Vein endothelial cell (primary cell): Measurements from ENCODE around the gene INPP5E. TPM values are rescaled to one million over a fixed set of nuclear protein-coding genes. Genes with fewer than 3 reads are reported as not detected.

Experiments
- total RNA-seq: library from RNA; depleted of rRNA; stranded (reverse); fragments of >200 nt; gene quantifications from 2 replicates; pipeline ENCODE4 v1.2.3, GENCODE V29; 2012

Gene INPP5E, protein sequence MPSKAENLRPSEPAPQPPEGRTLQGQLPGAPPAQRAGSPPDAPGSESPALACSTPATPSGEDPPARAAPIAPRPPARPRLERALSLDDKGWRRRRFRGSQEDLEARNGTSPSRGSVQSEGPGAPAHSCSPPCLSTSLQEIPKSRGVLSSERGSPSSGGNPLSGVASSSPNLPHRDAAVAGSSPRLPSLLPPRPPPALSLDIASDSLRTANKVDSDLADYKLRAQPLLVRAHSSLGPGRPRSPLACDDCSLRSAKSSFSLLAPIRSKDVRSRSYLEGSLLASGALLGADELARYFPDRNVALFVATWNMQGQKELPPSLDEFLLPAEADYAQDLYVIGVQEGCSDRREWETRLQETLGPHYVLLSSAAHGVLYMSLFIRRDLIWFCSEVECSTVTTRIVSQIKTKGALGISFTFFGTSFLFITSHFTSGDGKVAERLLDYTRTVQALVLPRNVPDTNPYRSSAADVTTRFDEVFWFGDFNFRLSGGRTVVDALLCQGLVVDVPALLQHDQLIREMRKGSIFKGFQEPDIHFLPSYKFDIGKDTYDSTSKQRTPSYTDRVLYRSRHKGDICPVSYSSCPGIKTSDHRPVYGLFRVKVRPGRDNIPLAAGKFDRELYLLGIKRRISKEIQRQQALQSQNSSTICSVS
- total RNA-seq = 15.3 and 16.3 TPM in 2 replicates

DNA sequence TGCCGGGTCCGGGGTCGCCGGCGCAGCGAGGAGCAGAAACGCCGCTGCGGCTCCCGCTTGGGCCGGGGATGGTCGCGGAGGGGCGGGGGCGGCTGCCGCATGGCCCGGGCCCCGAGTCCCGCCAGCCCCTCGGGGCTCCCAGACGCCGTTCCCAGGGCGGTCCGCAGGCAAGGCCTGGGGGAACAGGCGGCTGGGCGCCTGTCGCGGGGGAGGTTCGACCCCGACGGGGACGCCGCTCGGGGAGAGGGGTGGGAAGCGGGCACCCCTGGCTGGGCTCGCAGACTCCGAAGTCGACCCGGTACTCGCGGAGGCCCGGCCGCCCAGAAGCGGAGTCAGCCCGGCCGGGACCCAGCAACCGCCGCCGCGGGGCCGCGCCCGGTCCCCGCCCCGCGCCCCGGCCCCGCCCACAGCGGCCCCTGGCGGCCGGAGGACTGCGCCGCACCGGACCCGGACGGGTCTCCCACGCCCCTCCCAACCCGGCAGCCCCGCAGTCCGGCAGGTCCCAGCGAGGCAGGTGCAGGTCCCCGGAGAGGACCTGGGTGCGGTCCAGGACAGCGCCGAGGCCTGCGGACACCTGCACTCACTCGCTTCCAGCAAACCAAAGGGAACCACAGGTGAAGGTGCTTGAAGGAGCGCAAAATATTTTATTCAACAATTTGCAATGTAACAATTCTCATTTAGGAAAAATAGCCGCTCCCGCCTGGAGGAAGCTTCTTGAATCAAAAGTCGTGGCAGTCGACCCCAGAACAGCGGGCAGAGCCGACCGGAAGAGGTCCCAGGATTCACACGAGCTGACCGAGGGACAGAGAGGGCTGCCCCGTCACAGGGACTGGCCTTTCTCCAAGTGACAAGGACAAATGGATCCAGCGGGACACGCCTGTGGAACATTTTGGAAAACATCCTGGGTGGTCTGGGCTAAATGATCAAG is at the start of gene INPP5E:
Gene INPP5E (minus strand): TSS at position 365 of the 928 bp plus-strand sequence. CDS start 426 bp downstream, outside the sequence.

DNA sequence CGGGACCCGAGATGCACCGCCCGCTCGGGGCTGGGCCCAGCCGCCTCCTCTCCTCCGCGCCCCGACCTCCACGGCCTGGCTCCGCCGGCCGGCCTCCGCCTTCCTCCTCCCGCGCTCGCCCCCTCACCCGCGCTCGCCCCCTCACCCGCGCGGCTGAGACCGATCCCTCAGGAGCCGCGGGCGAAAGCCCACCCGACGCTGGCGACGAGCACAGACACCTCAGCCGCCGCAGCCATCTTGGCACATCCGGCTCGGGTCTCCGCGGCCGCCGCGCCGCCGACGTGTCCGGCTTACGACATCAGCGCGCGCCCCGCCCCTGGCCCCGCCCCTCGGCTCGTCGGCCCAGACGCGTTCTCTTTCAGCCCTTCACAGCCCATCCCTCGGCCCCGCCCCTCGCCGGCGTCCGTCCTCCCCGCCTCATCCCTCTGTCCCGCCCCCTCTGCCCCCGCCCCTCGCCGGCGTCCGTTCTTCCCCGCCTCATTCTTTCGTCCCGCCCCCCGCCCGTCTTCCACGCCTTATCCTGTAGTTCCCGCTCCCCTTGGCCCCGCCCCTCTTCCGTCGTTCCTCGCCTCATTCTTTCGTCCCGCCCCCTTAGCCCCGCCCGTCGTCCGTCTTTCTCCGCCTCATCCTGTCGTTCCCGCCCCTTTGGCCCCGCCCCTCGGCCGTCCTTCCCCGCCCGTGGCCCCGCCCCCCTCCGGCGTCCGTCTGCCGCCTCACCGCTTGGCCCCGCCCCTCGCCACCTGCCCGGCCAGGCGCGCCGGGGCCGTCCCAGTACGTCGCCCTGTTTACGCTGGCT is 43.3 kb upstream of the INPP5E start, which contains the start of gene SEC16A:
Gene SEC16A (minus strand): TSS at position 248 of the 796 bp plus-strand sequence. CDS start 5,425 bp downstream, outside the sequence.

DNA sequence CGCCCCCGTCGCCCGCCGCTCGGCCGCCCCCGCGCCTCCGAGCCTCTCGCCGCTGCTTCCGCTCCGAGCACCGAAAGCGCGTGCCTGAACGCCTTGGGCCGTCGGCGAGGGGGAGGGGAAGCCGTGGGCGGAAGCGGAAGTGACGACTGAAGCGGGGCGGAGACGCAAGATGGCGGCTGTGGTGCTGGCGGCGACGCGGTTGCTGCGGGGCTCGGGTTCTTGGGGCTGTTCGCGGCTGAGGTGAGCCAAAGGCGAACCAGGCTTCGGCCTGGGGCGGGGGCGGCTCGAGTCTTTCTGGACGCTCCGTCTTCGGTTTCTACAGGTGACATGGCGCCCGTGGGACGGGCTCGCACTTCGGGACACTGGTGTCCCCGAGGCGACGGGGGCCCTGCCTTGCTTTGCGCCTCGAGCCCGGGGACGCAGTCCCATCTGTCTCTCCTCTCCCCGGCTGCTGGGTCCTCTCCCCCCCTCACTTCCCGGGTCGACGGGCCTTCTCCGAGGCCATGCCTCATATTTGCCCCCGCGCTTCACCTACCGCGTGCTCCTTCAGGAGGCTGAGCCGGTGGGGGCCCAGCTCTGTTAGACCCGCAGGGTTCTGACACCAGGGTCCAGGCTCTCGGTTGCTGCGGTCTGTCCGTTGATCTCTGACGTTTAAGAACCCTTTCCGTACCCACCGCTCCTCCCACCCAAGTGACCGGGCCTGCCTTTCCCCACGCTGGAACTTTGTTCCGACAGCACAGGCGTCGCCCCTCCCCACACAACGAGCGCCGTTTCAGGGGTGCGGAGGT is 29.0 kb downstream of the INPP5E start, which contains the start of the genes ENTR1 and PMPCA:
Gene ENTR1 (minus strand): TSS at position 115 of the 788 bp plus-strand sequence. CDS start 217 bp downstream, outside the sequence.
Gene PMPCA (plus strand): TSS at position 159 of the 788 bp plus-strand sequence. CDS start 11 bp downstream, at position 170.

DNA sequence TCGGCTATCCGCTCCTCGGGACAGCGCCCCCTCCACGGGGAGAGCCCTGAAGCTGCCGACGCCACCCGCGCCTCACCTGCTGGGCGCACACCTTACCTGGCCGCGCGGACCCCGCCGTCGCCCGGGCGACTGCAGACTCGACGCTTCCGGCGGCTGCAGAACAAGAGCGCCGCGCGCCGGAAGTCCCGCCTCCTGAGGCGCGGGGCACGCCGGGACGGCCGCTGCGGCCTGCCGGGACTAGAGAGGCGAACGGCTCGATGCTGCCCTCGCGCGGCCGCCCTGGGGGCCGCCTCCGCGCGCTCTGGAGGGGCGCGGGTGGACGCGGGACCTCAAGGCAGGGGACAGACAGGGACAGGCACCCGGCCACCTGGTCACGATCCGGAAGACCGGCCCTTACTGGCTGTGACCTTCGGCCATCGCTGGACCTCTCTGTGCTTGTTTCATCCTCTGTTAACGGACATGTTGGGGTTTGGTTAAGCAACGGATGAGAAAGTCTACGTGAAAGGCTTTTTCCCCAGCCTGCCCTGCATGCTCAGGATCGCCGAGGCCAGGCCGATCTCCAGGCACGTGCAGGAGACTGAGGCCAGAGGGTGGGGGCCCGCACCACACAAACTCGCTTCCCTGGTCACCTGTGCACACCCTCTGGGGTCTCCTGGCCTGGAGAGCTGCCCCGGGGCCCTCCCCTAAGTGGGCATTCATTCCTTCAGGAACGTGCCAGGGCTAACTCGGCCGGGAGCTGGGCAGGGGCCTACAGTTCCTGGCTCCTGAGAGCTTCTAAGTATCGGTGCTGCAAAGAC is 39.4 kb downstream of the INPP5E start, which contains the start of gene SNAPC4:
Gene SNAPC4 (minus strand): TSS at position 133 of the 797 bp plus-strand sequence. CDS start 1,742 bp downstream, outside the sequence.

Other genes starting within 250 kb of the INPP5E start
- not detected in 2 replicates for gene LHX3, start 234.7 kb downstream of the INPP5E start, total RNA-seq
- 14.4 and 15.1 TPM in 2 replicates for gene QSOX2, start 194.0 kb downstream of the INPP5E start, total RNA-seq
- gene CCDC187, start 135.8 kb downstream of the INPP5E start, total RNA-seq = not detected in 2 replicates
- gene GPSM1, start 112.3 kb downstream of the INPP5E start, total RNA-seq = 29.6 and 47.4 TPM in 2 replicates
- gene DNLZ, start 76.1 kb downstream of the INPP5E start, total RNA-seq = 9.0 and 10.8 TPM in 2 replicates
- gene CARD9, start 66.2 kb downstream of the INPP5E start, total RNA-seq = 0.57 and 0.65 TPM in 2 replicates
- gene SNAPC4, start 39.7 kb downstream of the INPP5E start, total RNA-seq = 19.5 and 25.8 TPM in 2 replicates
- gene ENTR1, start 29.2 kb downstream of the INPP5E start, total RNA-seq = 36.5 and 37.6 TPM in 2 replicates
- 55.5 and 60.7 TPM in 2 replicates for gene PMPCA, start 29.2 kb downstream of the INPP5E start, total RNA-seq
- gene SEC16A, start 43.2 kb upstream of the INPP5E start, total RNA-seq = 45.2 and 54.9 TPM in 2 replicates
- 128 and 200 TPM in 2 replicates for gene NOTCH1, start 106.2 kb upstream of the INPP5E start, total RNA-seq
- 566 and 825 TPM in 2 replicates for gene EGFL7, start 223.1 kb upstream of the INPP5E start, total RNA-seq
- gene AGPAT2, start 247.6 kb upstream of the INPP5E start, total RNA-seq = 61.9 and 73.2 TPM in 2 replicates